Hepatocyte (in vitro differentiated cells): Measurements from ENCODE around the gene PSMG2. TPM values are rescaled to one million over a fixed set of nuclear protein-coding genes. Genes with fewer than 3 reads are reported as not detected.

ENCODE experiments used
- DNase-seq: peaks from one replicate; pipeline ENCODE4 v3.0.0-alpha.2; 2016; ENCODE audit warnings: low spot score
- H2AFZ ChIP-seq: fragments of 200-600 bp; sonication (generic); 2 replicates; pipeline ENCODE4 v1.6.0; 2016; ENCODE audit warnings: antibody characterized with exemption, mild to moderate bottlenecking
- H3K27ac ChIP-seq: fragments of 200-600 bp; sonication (generic); 2 replicates; pipeline ENCODE4 v1.5.1; 2016; ENCODE audit warnings: mild to moderate bottlenecking
- H3K27me3 ChIP-seq: fragments of 200-600 bp; sonication (generic); 2 replicates; pipeline ENCODE4 v1.6.1; 2016
- H3K36me3 ChIP-seq: fragments of 200-600 bp; sonication (generic); replicated peaks from 2 replicates; pipeline ENCODE4 v1.5.1; 2016; ENCODE audit warnings: low read depth; ENCODE audit not compliant: insufficient read depth
- H3K4me1 ChIP-seq: fragments of 200-600 bp; sonication (generic); 2 replicates; pipeline ENCODE4 v1.5.1; 2016; ENCODE audit warnings: mild to moderate bottlenecking, moderate library complexity; ENCODE audit not compliant: insufficient read depth
- H3K4me2 ChIP-seq: fragments of 200-600 bp; sonication (generic); 2 replicates; pipeline ENCODE4 v1.6.0; 2016
- H3K4me3 ChIP-seq: fragments of 200-600 bp; sonication (generic); 2 replicates; pipeline ENCODE4 v1.5.1; 2016; ENCODE audit warnings: mild to moderate bottlenecking
- H3K79me2 ChIP-seq: fragments of 200-600 bp; sonication (generic); 2 replicates; pipeline ENCODE4 v1.6.0; 2017; ENCODE audit warnings: mild to moderate bottlenecking
- H3K9me2 ChIP-seq: fragments of 200-600 bp; sonication (generic); replicated peaks from 2 replicates; pipeline ENCODE4 v1.6.0; 2017; ENCODE audit warnings: mild to moderate bottlenecking; ENCODE audit not compliant: insufficient read depth
- H3K9me3 ChIP-seq: fragments of 200-600 bp; sonication (generic); 2 replicates; pipeline ENCODE4 v1.5.1; 2016; ENCODE audit warnings: low read depth, mild to moderate bottlenecking
- H4K20me1 ChIP-seq: fragments of 200-600 bp; sonication (generic); 2 replicates; pipeline ENCODE4 v1.6.0; 2016; ENCODE audit warnings: mild to moderate bottlenecking; ENCODE audit not compliant: insufficient read depth, poor library complexity, severe bottlenecking
- CTCF ChIP-seq: fragments of 200-600 bp; sonication (generic); IDR thresholded peaks from 2 replicates; pipeline ENCODE4 v1.5.1; 2016; ENCODE audit warnings: antibody characterized with exemption, mild to moderate bottlenecking; ENCODE audit not compliant: poor library complexity
- EZH2 ChIP-seq: fragments of 200-600 bp; sonication (generic); IDR thresholded peaks from 2 replicates; pipeline ENCODE4 v1.6.1; 2016; ENCODE audit warnings: antibody characterized with exemption, mild to moderate bottlenecking, borderline replicate concordance
- EZH2phosphoT487 ChIP-seq: fragments of 200-600 bp; sonication (generic); IDR thresholded peaks from one replicate; pipeline ENCODE4 v1.6.1; 2018; ENCODE audit warnings: antibody characterized with exemption, mild to moderate bottlenecking, low read depth, moderate library complexity; ENCODE audit not compliant: unreplicated experiment, severe bottlenecking
- WGBS: methylation state at CpG from one replicate; pipeline ENCODE4 v1.1.6; 2016; ENCODE audit warnings: low lambda C conversion rate; ENCODE audit errors: missing lambda C conversion rate; 5-methylcytosine and 5-hydroxymethylcytosine counted together
- polyA plus RNA-seq: library from polyadenylated mRNA; unstranded; fragments of >200 nt; fragmentation: Nextera tagmentation; extraction: Ambion mirVana; gene quantifications from 2 replicates; pipeline ENCODE4 v1.2.1, GENCODE V29; 2016
- total RNA-seq: library from RNA; depleted of rRNA; stranded (reverse); fragments of >200 nt; gene quantifications from 2 replicates; pipeline ENCODE4 v1.2.3, GENCODE V29; 2014

Gene PSMG2
- total and polyA plus RNA-seq, 2 experiments from 2014 or later = 76.2 to 79.4 TPM

- Histone ChIP-seq H2AFZ (no peak overlapping the region), H3K27ac (no peak overlapping the region), H3K4me2 (no peak overlapping the region), H3K79me2 (no peaks in the 10 kb centered on the region), H3K4me3 (no peak overlapping the region), H3K9me3 (no peaks in the 10 kb centered on the region), H4K20me1 (no peaks in the 10 kb centered on the region), H3K4me1 (no peaks in the 10 kb centered on the region), H3K27me3 (no peaks in the 10 kb centered on the region), H3K36me3 (no peaks in the 10 kb centered on the region), H3K9me2 (no peaks in the 10 kb centered on the region)
- 86% methylated on average over 8 of the region's 8 CpGs for WGBS
- DNase-seq = no peak
- no peak for TF ChIP-seq CTCF
- TF ChIP-seq EZH2phosphoT487 = no peak
- no peak for TF ChIP-seq EZH2
Observed at GRCh38 chr18:12765126-12765525, 62.3 kb downstream of the PSMG2 start.

GRCh38 chr18:12765586-12765985 lies 62.7 kb downstream of the PSMG2 start:
- Histone ChIP-seq H3K4me2 (no peak overlapping the region), H3K27ac (no peak overlapping the region), H2AFZ (no peak overlapping the region), H3K9me3 (no peaks in the 10 kb centered on the region), H3K36me3 (no peaks in the 10 kb centered on the region), H3K79me2 (no peaks in the 10 kb centered on the region), H4K20me1 (no peaks in the 10 kb centered on the region), H3K9me2 (no peaks in the 10 kb centered on the region), H3K4me1 (no peaks in the 10 kb centered on the region), H3K4me3 (no peak overlapping the region), H3K27me3 (no peaks in the 10 kb centered on the region)
- no peak for TF ChIP-seq EZH2
- no peak for TF ChIP-seq EZH2phosphoT487
- no peak for TF ChIP-seq CTCF
- WGBS = 95% methylated on average over 11 of the region's 11 CpGs
- no peak for DNase-seq

GRCh38 chr18:12766986-12767433 lies 64.2 kb downstream of the PSMG2 start:
- WGBS = 17% methylated on average over 13 of the region's 13 CpGs
- DNase-seq = peak; percentile 50
- H3K9me3 ChIP-seq = no peaks in the 10 kb centered on the region
- H3K79me2 ChIP-seq = no peaks in the 10 kb centered on the region
- no peaks in the 10 kb centered on the region for H3K4me1 ChIP-seq
- H3K36me3 ChIP-seq = no peaks in the 10 kb centered on the region
- peak overlapping the region; percentile 17 for H2AFZ ChIP-seq
- no peak overlapping the region for H3K27ac ChIP-seq
- H3K4me3 ChIP-seq = no peak overlapping the region
- TF ChIP-seq EZH2 (no peak), CTCF (peak; percentile 15)
- H3K4me2 ChIP-seq = peak overlapping the region; percentile 5
- H3K27me3 ChIP-seq = no peaks in the 10 kb centered on the region
- no peaks in the 10 kb centered on the region for H3K9me2 ChIP-seq
- H4K20me1 ChIP-seq = no peaks in the 10 kb centered on the region
